ENCODE measurements around the gene PLD2. TPM values are rescaled to one million over a fixed set of nuclear protein-coding genes. Genes with fewer than 3 reads are reported as not detected.
"Not testable (repeated sequence)": the region's sequence is repeated elsewhere in the genome, so short reads cannot be mapped to it uniquely, and the experiment has no call there.

The PLD2 gene
- total and polyA plus RNA-seq, 10 of the 15 experiments (the other 5 are each of a cell fraction or from before 2014, with no cell fraction given) = 0.71 to 16.5 (median 7.0) TPM

- in situ Hi-C loops (cut with MboI) = no loop called here
- POLR2A ChIA-PET = interaction anchor here (0.6 kb wide), 1 partner anchor 270 kb away, joined by 5 read pairs; no protein-coding TSS in a partner anchor
- no peak overlapping the region for H3K9ac ChIP-seq (ENCODE audit: control insufficient read depth, insufficient read depth, low read length)
- FAIRE-seq (no peak), ATAC-seq (no peak), DNase-seq (ENCODE audit: low read depth, low spot score) (no peak)
- H3K9me3 ChIP-seq (replicated peaks; ENCODE audit: control insufficient read depth, insufficient read depth, low read length) = no peaks in the 10 kb centered on the region
- no peaks in the 10 kb centered on the region for H4K20me1 ChIP-seq (ENCODE audit: control insufficient read depth, insufficient read depth)
- no peaks in the 10 kb centered on the region for H3K4me1 ChIP-seq (ENCODE audit: control insufficient read depth, insufficient read depth, low read length)
- no peak overlapping the region for H3K4me2 ChIP-seq (ENCODE audit: control insufficient read depth, insufficient read depth)
- no peaks in the 10 kb centered on the region for H3K27me3 ChIP-seq (replicated peaks in 1 of 2; ENCODE audit: control insufficient read depth in 2 of 2, insufficient read depth in 2 of 2, low read length in 1 of 2)
- no peak overlapping the region for H3K27ac ChIP-seq (ENCODE audit: control insufficient read depth, insufficient read depth)
- no peak overlapping the region for H3K4me3 ChIP-seq
- RAD21 ChIA-PET (ENCODE audit: unreplicated experiment) = no interaction called here
- no peak overlapping the region for H2AFZ ChIP-seq (ENCODE audit: control insufficient read depth, low read depth, low read length)
- 56% methylated on average over 8 of the region's 8 CpGs for WGBS (ENCODE audit: insufficient coverage, insufficient replicate concordance, low lambda C conversion rate, missing lambda C conversion rate)
- intact Hi-C loops (cut with micrococcal nuclease; ENCODE audit: unreplicated experiment) = no loop called here
- H3K79me2 ChIP-seq (ENCODE audit: control insufficient read depth, insufficient read depth, low read length) = no peaks in the 10 kb centered on the region
- H3K36me3 ChIP-seq (ENCODE audit: control insufficient read depth in 2 of 2, insufficient read depth in 2 of 2, low read length in 1 of 2) = no peaks in the 10 kb centered on the region
- CTCF ChIA-PET = interaction anchor here (0.7 kb wide), 1 partner anchor 76 kb away, joined by 3 read pairs; no protein-coding TSS in a partner anchor
- SMC1A ChIA-PET (ENCODE audit: uncharacterized antibody, unreplicated experiment) = no interaction called here
- no TSS peak for BruUV-seq (replicated peaks)
- no peak for TF ChIP-seq LARP7 (IDR thresholded peaks at IDR 0.05)
- TF ChIP-seq ZBTB33 (IDR thresholded peaks at IDR 0.05) = 0 out of 2 replicates have a peak, but pooled peaks have one; percentile 18
Observed at GRCh38 chr17:4827399-4827798, 20.4 kb downstream of the PLD2 start.

DNA sequence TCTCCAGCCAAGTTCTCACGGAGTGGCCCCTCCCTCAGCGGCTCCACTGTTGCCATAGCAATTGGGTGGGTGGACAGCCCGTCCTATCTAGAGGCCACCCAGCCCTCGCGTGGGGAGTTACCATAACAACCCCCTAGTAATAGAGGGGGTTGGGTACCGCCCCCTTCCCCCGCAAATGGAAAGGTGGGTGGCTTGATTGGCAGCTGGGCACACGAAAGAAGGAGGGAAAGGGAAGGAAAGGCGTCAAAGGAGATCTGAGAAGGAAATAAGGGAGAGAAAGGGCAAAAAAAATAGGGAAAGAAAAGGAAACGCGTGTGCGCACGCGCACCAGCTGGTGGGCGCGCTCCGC, 25.9 kb downstream of the PLD2 start:
- in situ Hi-C loops (cut with MboI); DNase-seq (ENCODE audit: low read depth, low spot score); H4K20me1 ChIP-seq (ENCODE audit: control insufficient read depth, insufficient read depth); SMC1A ChIA-PET (ENCODE audit: uncharacterized antibody, unreplicated experiment); BruUV-seq (replicated peaks); FAIRE-seq; H3K27me3 ChIP-seq (replicated peaks in 1 of 2; ENCODE audit: control insufficient read depth in 2 of 2, insufficient read depth in 2 of 2, low read length in 1 of 2); H3K9me3 ChIP-seq (replicated peaks; ENCODE audit: control insufficient read depth, insufficient read depth, low read length); intact Hi-C loops (cut with micrococcal nuclease; ENCODE audit: unreplicated experiment); CTCF ChIA-PET; H3K36me3 ChIP-seq (ENCODE audit: control insufficient read depth in 2 of 2, insufficient read depth in 2 of 2, low read length in 1 of 2); POLR2A ChIA-PET: not testable (repeated sequence)
- Histone ChIP-seq H3K4me1 (ENCODE audit: control insufficient read depth, insufficient read depth, low read length) (peaks cover 23% of the 10 kb centered on the region), H3K79me2 (ENCODE audit: control insufficient read depth, insufficient read depth, low read length) (peaks cover 33% of the 10 kb centered on the region), H3K9ac (ENCODE audit: control insufficient read depth, insufficient read depth, low read length) (peak overlapping the region; percentile 65), H2AFZ (ENCODE audit: control insufficient read depth, low read depth, low read length) (peak overlapping the region; percentile 95), H3K4me3 (peak overlapping the region; percentile 56; the same call in 1 of the 2 replicates), H3K4me2 (ENCODE audit: control insufficient read depth, insufficient read depth) (peak overlapping the region; percentile 68; the same call in 1 of the 2 replicates), H3K27ac (ENCODE audit: control insufficient read depth, insufficient read depth) (peak overlapping the region; percentile 76)
- ATAC-seq = peak; percentile 29
- RAD21 ChIA-PET (ENCODE audit: unreplicated experiment) = interaction anchor here (1.8 kb wide), 1 partner anchor 123 kb away, joined by 5 read pairs; the partner anchor contains the start of gene ARRB2
- 3% methylated on average over 10 of the region's 17 CpGs for WGBS (ENCODE audit: insufficient coverage, insufficient replicate concordance, low lambda C conversion rate, missing lambda C conversion rate)
- peak; percentile 33 for TF ChIP-seq RELA (IDR thresholded peaks at IDR 0.05; ENCODE audit: borderline replicate concordance, partially characterized antibody)
- TF ChIP-seq KLF5 (IDR thresholded peaks at IDR 0.05; ENCODE audit: partially characterized antibody) = peak; percentile 67
- TF ChIP-seq PKNOX1 (IDR thresholded peaks at IDR 0.05) = peak; percentile 92
- TF ChIP-seq BMI1 (IDR thresholded peaks at IDR 0.05; ENCODE audit: borderline replicate concordance) = peak; percentile 96
- TF ChIP-seq E4F1 (IDR thresholded peaks at IDR 0.05; ENCODE audit: borderline replicate concordance, partially characterized antibody) = peak; percentile 38
- TF ChIP-seq MEF2B (IDR thresholded peaks at IDR 0.05; ENCODE audit: partially characterized antibody, poor library complexity, severe bottlenecking) = peak; percentile 52
- TF ChIP-seq NBN (IDR thresholded peaks at IDR 0.05) = 0 out of 2 replicates have a peak, but pooled peaks have one; percentile 41
- TF ChIP-seq ATF7 (IDR thresholded peaks at IDR 0.05; ENCODE audit: low read depth) = peak; percentile 65
- peak; percentile 65; the same call in 1 of the 2 replicates for TF ChIP-seq STAT1 (conservative IDR thresholded peaks at IDR 0.05)
